SK-N-SH (cell line): ENCODE results near the gene MRPS30. TPM values are rescaled to one million over a fixed set of nuclear protein-coding genes. Genes with fewer than 3 reads are reported as not detected.
A peak's percentile ranks its signal among the peaks of the same experiment; 100 is the strongest.
"Not testable (repeated sequence)": the region's sequence is repeated elsewhere in the genome, so short reads cannot be mapped to it uniquely, and the experiment has no call there.

Source experiments
- CTCF ChIA-PET: fragments of 300-600, 350-600 bp; formaldehyde crosslinking; extraction: SDS; loops from one replicate; lab custom pipeline; 2021; lab: Yijun Ruan, JAX
- POLR2A ChIA-PET: fragments of 350-600 bp; sonication (Branson Sonifier 250); formaldehyde crosslinking; extraction: SDS; loops from one replicate; lab custom pipeline; 2020; ENCODE audit warnings: antibody characterized with exemption, inconsistent platforms; lab: Yijun Ruan, JAX
- DNase-seq: peaks from one replicate; pipeline ENCODE4 v3.0.0; 2012
- H2AFZ ChIP-seq: fragments of 200-600 bp; sonication (generic); 2 replicates; pipeline ENCODE4 v1.8.1; 2016; ENCODE audit warnings: antibody characterized with exemption, mild to moderate bottlenecking, low read depth
- H3F3A ChIP-seq: fragments of 200-600 bp; sonication (generic); replicated peaks from 2 replicates; pipeline ENCODE3; 2016; ENCODE audit warnings: antibody characterized with exemption, mild to moderate bottlenecking; ENCODE audit not compliant: insufficient read depth
- H3K27ac ChIP-seq, 2 experiments: fragments of 200-500 bp in 1 of 2; fragments of 200-600 bp in 1 of 2; sonication (Bioruptor generic) in 1 of 2; sonication (generic), shearing (Covaris generic) in 1 of 2; 2 replicates each; pipeline versions ENCODE4 v1.5.1 to v1.6.1; 2014 to 2016; ENCODE audit warnings: low read depth in 2 of 2, inconsistent platforms in 1 of 2, low read length in 1 of 2, mild to moderate bottlenecking in 1 of 2, mixed read lengths in 1 of 2
- H3K27me3 ChIP-seq: fragments of 200-600 bp; sonication (generic), shearing (Covaris generic); 2 replicates; pipeline ENCODE4 v1.6.1; 2016; ENCODE audit warnings: mixed run types; ENCODE audit not compliant: insufficient read depth
- H3K36me3 ChIP-seq, 2 experiments: fragments of 200-500 bp in 1 of 2; fragments of 200-600 bp in 1 of 2; sonication (Bioruptor generic) in 1 of 2; sonication (generic) in 1 of 2; replicated peaks in 1 of 2; 2 replicates each; pipeline versions ENCODE3 to v1.5.1; 2014 to 2016; ENCODE audit warnings: low read length in 1 of 2, mild to moderate bottlenecking in 1 of 2; ENCODE audit not compliant: insufficient read depth in 2 of 2, control insufficient read depth in 1 of 2
- H3K4me1 ChIP-seq, 2 experiments: fragments of 200-500 bp in 1 of 2; fragments of 200-600 bp in 1 of 2; sonication (Bioruptor generic) in 1 of 2; sonication (generic), shearing (Covaris generic) in 1 of 2; 2 replicates each; pipeline versions ENCODE4 v1.5.1 to v1.6.1; 2014 to 2016; ENCODE audit warnings: low read depth in 1 of 2, low read length in 1 of 2, mixed run types in 1 of 2; ENCODE audit not compliant: insufficient read depth in 2 of 2, control insufficient read depth in 1 of 2
- H3K4me2 ChIP-seq: fragments of 200-600 bp; sonication (generic), shearing (Covaris generic); 2 replicates; pipeline ENCODE4 v1.6.1; 2017; ENCODE audit warnings: mixed run types
- H3K4me3 ChIP-seq, 2 experiments: fragments of 200-500 bp in 1 of 2; fragments of 200-600 bp in 1 of 2; sonication (Bioruptor generic) in 1 of 2; sonication (generic), shearing (Covaris generic) in 1 of 2; 2 replicates each; pipeline versions ENCODE4 v1.5.1 to v1.8.1; 2014 to 2016; ENCODE audit warnings: low read depth in 2 of 2, inconsistent platforms in 1 of 2, low read length in 1 of 2, mild to moderate bottlenecking in 1 of 2, mixed read lengths in 1 of 2, moderate library complexity in 1 of 2
- H3K79me2 ChIP-seq: fragments of 200-600 bp; sonication (generic); 2 replicates; pipeline ENCODE4 v1.8.1; 2017; ENCODE audit warnings: mild to moderate bottlenecking; ENCODE audit not compliant: insufficient read depth
- H3K9ac ChIP-seq: fragments of 200-600 bp; sonication (generic); 2 replicates; pipeline ENCODE4 v1.6.1; 2017; ENCODE audit warnings: mixed run types
- H3K9me2 ChIP-seq: fragments of 200-600 bp; sonication (generic); 2 replicates; pipeline ENCODE4 v1.6.1; 2017; ENCODE audit warnings: mixed run types
- H3K9me3 ChIP-seq: fragments of 200-600 bp; sonication (generic); 2 replicates; pipeline ENCODE4 v1.6.1; 2017; ENCODE audit warnings: mixed run types, mild to moderate bottlenecking, moderate library complexity
- H4K20me1 ChIP-seq: fragments of 200-600 bp; sonication (generic); 2 replicates; pipeline ENCODE4 v1.6.1; 2017; ENCODE audit warnings: mild to moderate bottlenecking, mixed run types; ENCODE audit not compliant: insufficient read depth
- JUND ChIP-seq: IDR thresholded peaks from 2 replicates; pipeline ENCODE4 v1.4.0; 2012
- PBX3 ChIP-seq: IDR thresholded peaks from 2 replicates; pipeline ENCODE4; 2012
- POLR2AphosphoS5 ChIP-seq: IDR thresholded peaks from 2 replicates; pipeline ENCODE4 v1.6.1; 2012; ENCODE audit warnings: low read depth, low read length
- SIN3A ChIP-seq: IDR thresholded peaks from 2 replicates; pipeline ENCODE4 v1.6.1; 2012; ENCODE audit warnings: low read depth, mild to moderate bottlenecking, low read length, moderate library complexity, borderline replicate concordance
- TEAD4 ChIP-seq: IDR thresholded peaks from 2 replicates; pipeline ENCODE4 v1.4.0; 2012; ENCODE audit warnings: mild to moderate bottlenecking, borderline replicate concordance; ENCODE audit not compliant: insufficient read depth
- WGBS: methylation state at CpG from one replicate; pipeline ENCODE4 v1.1.6; 2017; ENCODE audit warnings: low lambda C conversion rate; 5-methylcytosine and 5-hydroxymethylcytosine counted together
- polyA plus RNA-seq, 3 experiments: library from polyadenylated mRNA; depleted of rRNA; stranded (reverse); fragments of >200 nt; gene quantifications; 2 replicates each; pipeline ENCODE4 v1.2.3, GENCODE V29; 2012
- TF ChIP-seq, protein P1 (sequence below): IDR thresholded peaks from 2 replicates; pipeline ENCODE4 v1.4.0; 2012; ENCODE audit warnings: low read depth
- TF ChIP-seq, protein P2 (sequence below): fragments of 150-350 bp; IDR thresholded peaks from 2 replicates; pipeline ENCODE4 v1.6.1; 2017; ENCODE audit warnings: antibody characterized with exemption, low read length, low read depth, borderline replicate concordance

MRPS30 gene
- polyA plus RNA-seq, 1 of the 3 experiments (the other 2 are of a cell fraction) = 18.3 TPM

DNA sequence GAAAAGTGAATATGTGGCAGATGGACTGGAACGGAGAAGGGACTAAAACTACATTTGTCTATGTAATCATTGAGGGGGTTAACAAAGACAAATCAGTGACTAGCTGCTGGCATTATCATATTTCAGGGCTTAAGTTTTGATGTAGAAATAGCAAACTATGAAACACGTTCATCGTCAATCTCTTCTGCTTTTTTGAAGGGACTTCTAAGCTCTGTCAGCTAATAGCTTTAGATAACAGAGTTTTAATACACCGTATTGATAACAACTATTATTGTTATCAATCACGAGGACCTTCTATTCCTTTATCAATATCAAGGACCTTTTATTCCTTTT, 38.9 kb upstream of the MRPS30 start (continued):
- TF ChIP-seq, protein P1, sequence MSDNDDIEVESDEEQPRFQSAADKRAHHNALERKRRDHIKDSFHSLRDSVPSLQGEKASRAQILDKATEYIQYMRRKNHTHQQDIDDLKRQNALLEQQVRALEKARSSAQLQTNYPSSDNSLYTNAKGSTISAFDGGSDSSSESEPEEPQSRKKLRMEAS = no peak
- TF ChIP-seq PBX3 (no peak), JUND (no peak), TEAD4 (no peak)
- TF ChIP-seq, protein P2, sequence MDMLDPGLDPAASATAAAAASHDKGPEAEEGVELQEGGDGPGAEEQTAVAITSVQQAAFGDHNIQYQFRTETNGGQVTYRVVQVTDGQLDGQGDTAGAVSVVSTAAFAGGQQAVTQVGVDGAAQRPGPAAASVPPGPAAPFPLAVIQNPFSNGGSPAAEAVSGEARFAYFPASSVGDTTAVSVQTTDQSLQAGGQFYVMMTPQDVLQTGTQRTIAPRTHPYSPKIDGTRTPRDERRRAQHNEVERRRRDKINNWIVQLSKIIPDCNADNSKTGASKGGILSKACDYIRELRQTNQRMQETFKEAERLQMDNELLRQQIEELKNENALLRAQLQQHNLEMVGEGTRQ = no peak

DNA sequence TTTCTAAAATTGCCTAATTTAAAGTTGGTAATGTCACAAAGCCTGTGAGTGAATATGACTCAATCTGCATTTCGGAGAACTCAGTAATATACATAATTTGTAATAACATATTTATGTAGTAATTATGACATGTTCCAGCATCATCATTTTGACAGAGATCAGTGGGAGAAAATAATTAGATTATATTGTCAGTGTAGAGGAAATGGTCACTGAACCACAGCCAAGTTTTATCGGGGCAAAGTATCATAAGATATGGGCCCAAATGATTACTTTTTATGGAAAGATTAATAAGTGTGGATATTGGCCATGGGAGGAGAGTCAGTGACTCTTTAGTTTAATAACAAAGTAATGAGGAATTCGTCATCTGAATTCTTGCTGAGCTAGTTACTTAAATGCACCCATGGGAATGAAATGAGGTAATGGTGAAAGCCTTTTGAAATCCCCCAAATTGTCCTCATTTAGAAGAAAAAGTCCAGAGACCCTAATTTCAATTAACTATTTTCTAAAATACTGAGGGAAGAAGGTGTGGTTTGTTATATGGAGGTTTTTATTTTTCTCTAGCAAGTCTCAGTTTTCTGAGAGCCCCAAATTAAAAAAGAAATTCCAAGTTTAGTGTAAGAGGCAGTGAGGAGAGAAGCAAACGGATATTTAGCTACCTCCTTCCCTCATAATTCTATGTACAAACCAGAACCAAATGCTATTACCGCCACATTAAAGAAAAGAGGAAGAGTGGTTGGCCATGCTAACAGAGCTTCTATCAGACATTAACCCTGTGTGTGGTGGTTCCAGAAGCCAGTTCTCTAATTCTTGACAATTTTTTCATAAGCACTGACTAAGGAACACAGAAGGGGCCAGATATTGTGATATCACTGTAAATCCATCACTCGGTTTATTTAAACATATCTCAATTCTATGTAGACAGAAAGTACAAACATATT, 37.7 kb upstream of the MRPS30 start:
- Histone ChIP-seq H3K4me2 (no peak overlapping the region), H3K79me2 (no peaks in the 10 kb centered on the region), H3K9ac (no peak overlapping the region), H3K4me1 (no peaks in the 10 kb centered on the region; a peak in 1 of 4 replicates), H2AFZ (no peak overlapping the region), H3K9me2 (no peaks in the 10 kb centered on the region), H3K9me3 (no peaks in the 10 kb centered on the region), H3F3A (no peaks in the 10 kb centered on the region), H3K27ac (no peak overlapping the region), H4K20me1 (no peaks in the 10 kb centered on the region), H3K36me3 (no peaks in the 10 kb centered on the region), H3K4me3 (no peak overlapping the region), H3K27me3 (no peaks in the 10 kb centered on the region)
- TF ChIP-seq SIN3A (no peak), POLR2AphosphoS5 (no peak)
- CTCF ChIA-PET = no interaction called here
- peak; percentile 0 for DNase-seq
- WGBS = 18% methylated on average over 6 of the region's 6 CpGs
- POLR2A ChIA-PET = no interaction called here

GRCh38 chr5:44772397-44772796, 36.4 kb upstream of the MRPS30 start:
- H3K27me3 ChIP-seq, H3K4me3 ChIP-seq, H3K79me2 ChIP-seq, H3K9me2 ChIP-seq, H3K9me3 ChIP-seq, H3K27ac ChIP-seq, H3K36me3 ChIP-seq, H3K4me2 ChIP-seq, H3F3A ChIP-seq, POLR2A ChIA-PET, DNase-seq, H3K4me1 ChIP-seq, H4K20me1 ChIP-seq, H3K9ac ChIP-seq, H2AFZ ChIP-seq: not testable (repeated sequence)
- 75% methylated on average over 11 of the region's 11 CpGs for WGBS
- CTCF ChIA-PET = interaction anchor here (2.0 kb wide), 1 partner anchor 235 kb away, joined by 14 read pairs; no protein-coding TSS in a partner anchor
